Measurements from ENCODE around the gene GSTT4. TPM values are rescaled to one million over a fixed set of nuclear protein-coding genes. Genes with fewer than 3 reads are reported as not detected.

Gene GSTT4
- total RNA-seq, 1 experiment from 2014 or later: not detected

GRCh38 chr22:24051568-24051967, 46.3 kb upstream of the GSTT4 start:
- POLR2A ChIA-PET (ENCODE audit: unreplicated experiment): no interaction called here
- H3K4me2 ChIP-seq: no peak overlapping the region
- no peak overlapping the region for H3K27ac ChIP-seq
- CTCF ChIA-PET: no interaction called here
- no peak for TF ChIP-seq EZH2 (IDR thresholded peaks at IDR 0.05; ENCODE audit: low read depth)
- no peak for TF ChIP-seq CTCF (conservative IDR thresholded peaks at IDR 0.05)
- no peaks in the 10 kb centered on the region for H3F3A ChIP-seq (ENCODE audit: insufficient read depth, low read depth)
- no peak overlapping the region for H2AFZ ChIP-seq
- no peaks in the 10 kb centered on the region for H3K36me3 ChIP-seq (ENCODE audit: low read depth)
- H3K4me3 ChIP-seq: no peak overlapping the region
- no peaks in the 10 kb centered on the region for H3K27me3 ChIP-seq (ENCODE audit: insufficient read depth, low read depth)
- intact Hi-C loops (cut with micrococcal nuclease; ENCODE audit: unreplicated experiment): no loop called here
- no peaks in the 10 kb centered on the region for H4K20me1 ChIP-seq (ENCODE audit: insufficient read depth)
- DNase-seq: no peak
- no peaks in the 10 kb centered on the region for H3K4me1 ChIP-seq (replicated peaks; ENCODE audit: insufficient read depth)
- no peaks in the 10 kb centered on the region for H3K9me2 ChIP-seq (ENCODE audit: insufficient read depth)
- no peaks in the 10 kb centered on the region for H3K79me2 ChIP-seq (ENCODE audit: low read depth)
- BruUV-seq (replicated peaks): no TSS peak
- no peaks in the 10 kb centered on the region for H3K9me3 ChIP-seq (ENCODE audit: insufficient read depth, low read depth)

- ChIA-PET CTCF (no interaction called here), POLR2A (ENCODE audit: unreplicated experiment) (no interaction called here)
- Histone ChIP-seq H3K9me2 (ENCODE audit: insufficient read depth) (no peaks in the 10 kb centered on the region), H3K27ac (no peak overlapping the region), H3K27me3 (ENCODE audit: insufficient read depth, low read depth) (no peaks in the 10 kb centered on the region), H3F3A (ENCODE audit: insufficient read depth, low read depth) (no peaks in the 10 kb centered on the region), H3K9me3 (ENCODE audit: insufficient read depth, low read depth) (no peaks in the 10 kb centered on the region), H3K4me3 (no peak overlapping the region), H3K79me2 (ENCODE audit: low read depth) (no peaks in the 10 kb centered on the region), H3K4me1 (replicated peaks; ENCODE audit: insufficient read depth) (no peaks in the 10 kb centered on the region), H2AFZ (no peak overlapping the region), H4K20me1 (ENCODE audit: insufficient read depth) (no peaks in the 10 kb centered on the region), H3K36me3 (ENCODE audit: low read depth) (no peaks in the 10 kb centered on the region), H3K4me2 (no peak overlapping the region)
- no TSS peak for BruUV-seq (replicated peaks)
- no peak for DNase-seq
- intact Hi-C loops (cut with micrococcal nuclease; ENCODE audit: unreplicated experiment): no loop called here
- TF ChIP-seq CTCF (conservative IDR thresholded peaks at IDR 0.05) (no peak), EZH2 (IDR thresholded peaks at IDR 0.05; ENCODE audit: low read depth) (no peak)
Observed at GRCh38 chr22:24051028-24051427, 45.8 kb upstream of the GSTT4 start.

DNA sequence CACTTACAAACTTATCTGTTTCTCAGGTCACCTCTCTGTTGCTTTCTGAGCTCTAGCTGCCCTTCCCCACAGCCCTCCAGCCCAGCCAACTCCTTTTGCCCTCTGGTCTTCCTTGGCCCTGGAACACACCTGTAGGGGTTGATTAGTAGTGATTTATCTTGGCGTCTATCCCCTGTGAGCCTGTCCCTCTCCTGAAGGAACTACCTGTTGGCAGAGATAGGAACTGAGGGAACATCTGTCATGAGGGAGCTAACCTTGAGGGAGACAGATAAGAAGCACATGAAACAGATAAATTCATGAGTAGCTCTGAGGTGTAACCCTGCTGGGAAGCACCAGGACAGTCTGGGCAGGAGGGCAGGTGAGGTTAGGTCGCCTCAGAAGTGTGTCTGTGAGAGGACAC, 44.7 kb upstream of the GSTT4 start:
- Histone ChIP-seq H3K9me2 (ENCODE audit: insufficient read depth) (no peaks in the 10 kb centered on the region), H2AFZ (no peak overlapping the region), H3K27ac (no peak overlapping the region), H3K9me3 (ENCODE audit: insufficient read depth, low read depth) (no peaks in the 10 kb centered on the region), H3F3A (ENCODE audit: insufficient read depth, low read depth) (no peaks in the 10 kb centered on the region), H3K79me2 (ENCODE audit: low read depth) (no peaks in the 10 kb centered on the region), H3K4me3 (no peak overlapping the region), H3K4me1 (replicated peaks; ENCODE audit: insufficient read depth) (no peaks in the 10 kb centered on the region), H3K27me3 (ENCODE audit: insufficient read depth, low read depth) (no peaks in the 10 kb centered on the region), H3K36me3 (ENCODE audit: low read depth) (no peaks in the 10 kb centered on the region), H3K4me2 (no peak overlapping the region), H4K20me1 (ENCODE audit: insufficient read depth) (no peaks in the 10 kb centered on the region)
- ChIA-PET CTCF (no interaction called here), POLR2A (ENCODE audit: unreplicated experiment) (no interaction called here)
- TF ChIP-seq EZH2 (IDR thresholded peaks at IDR 0.05; ENCODE audit: low read depth) (no peak), CTCF (conservative IDR thresholded peaks at IDR 0.05) (no peak)
- no peak for DNase-seq
- no TSS peak for BruUV-seq (replicated peaks)
- intact Hi-C loops (cut with micrococcal nuclease; ENCODE audit: unreplicated experiment): no loop called here

Data from PC-9 (cell line).